IPS-20b (cell line): ENCODE data around the gene VEPH1.
A peak's percentile ranks its signal among the peaks of the same experiment; 100 is the strongest.

ENCODE experiments used
- H3K27ac ChIP-seq: one replicate; pipeline ENCODE4 v1.5.1; 2013; ENCODE audit warnings: low read length
- H3K27me3 ChIP-seq: 2 replicates; pipeline ENCODE4 v1.6.1; 2013; ENCODE audit warnings: mild to moderate bottlenecking, low read length, inconsistent platforms; ENCODE audit not compliant: insufficient read depth
- H3K36me3 ChIP-seq: 2 replicates; pipeline ENCODE4 v1.6.1; 2013; ENCODE audit warnings: low read depth, mild to moderate bottlenecking, inconsistent platforms, low read length, moderate library complexity; ENCODE audit not compliant: insufficient read depth
- H3K4me1 ChIP-seq: 2 replicates; pipeline ENCODE4 v1.6.1; 2013; ENCODE audit warnings: mild to moderate bottlenecking, control low read depth, inconsistent platforms, low read length, moderate library complexity; ENCODE audit not compliant: insufficient read depth
- H3K4me3 ChIP-seq: 2 replicates; pipeline ENCODE4 v1.5.1; 2013; ENCODE audit warnings: mild to moderate bottlenecking, low read length, inconsistent platforms
- H3K9ac ChIP-seq: 2 replicates; pipeline ENCODE4 v1.6.1; 2013; ENCODE audit warnings: low read depth, mild to moderate bottlenecking, inconsistent platforms, low read length, moderate library complexity
- H3K9me3 ChIP-seq: 2 replicates; pipeline ENCODE4 v1.6.1; 2013; ENCODE audit warnings: mild to moderate bottlenecking, low read depth, low read length, inconsistent platforms; ENCODE audit not compliant: insufficient read depth

VEPH1 gene

GRCh38 chr3:157533298-157534070, 30.3 kb upstream of the VEPH1 start:
- no peak overlapping the region for H3K9ac ChIP-seq

GRCh38 chr3:157532529-157533297, 29.5 kb upstream of the VEPH1 start:
- H3K36me3 ChIP-seq, result no peaks in the 10 kb centered on the region
- H3K9ac ChIP-seq, result peak overlapping the region; percentile 62; the same call in 1 of the 2 replicates
- H3K27me3 ChIP-seq, result no peaks in the 10 kb centered on the region
- peak overlapping the region; percentile 43 for H3K27ac ChIP-seq
- H3K9me3 ChIP-seq, result no peaks in the 10 kb centered on the region
- no peak overlapping the region for H3K4me3 ChIP-seq
- peaks cover 5% of the 10 kb centered on the region; the same call in 1 of the 2 replicates for H3K4me1 ChIP-seq

More at GRCh38 chr3:157533298-157534070, 30.3 kb upstream of the VEPH1 start:
- no peaks in the 10 kb centered on the region for H3K36me3 ChIP-seq
- no peak overlapping the region for H3K27ac ChIP-seq
- H3K4me3 ChIP-seq, result no peak overlapping the region
- H3K4me1 ChIP-seq, result peaks cover 5% of the 10 kb centered on the region; the same call in 1 of the 2 replicates
- no peaks in the 10 kb centered on the region for H3K27me3 ChIP-seq
- no peaks in the 10 kb centered on the region for H3K9me3 ChIP-seq

GRCh38 chr3:157531771-157532170, 28.6 kb upstream of the VEPH1 start:
- no peaks in the 10 kb centered on the region for H3K9me3 ChIP-seq
- no peak overlapping the region for H3K4me3 ChIP-seq
- H3K4me1 ChIP-seq, result peaks cover 5% of the 10 kb centered on the region; the same call in 1 of the 2 replicates
- H3K27ac ChIP-seq, result peak overlapping the region; percentile 43
- no peaks in the 10 kb centered on the region for H3K36me3 ChIP-seq
- H3K9ac ChIP-seq, result peak overlapping the region; percentile 62; the same call in 1 of the 2 replicates
- no peaks in the 10 kb centered on the region for H3K27me3 ChIP-seq

GRCh38 chr3:157531301-157531660, 28.1 kb upstream of the VEPH1 start:
- H3K4me1 ChIP-seq, result peaks cover 5% of the 10 kb centered on the region; the same call in 1 of the 2 replicates

GRCh38 chr3:157530637-157531300, 27.6 kb upstream of the VEPH1 start:
- Histone ChIP-seq H3K4me1 (peaks cover 5% of the 10 kb centered on the region; the same call in 1 of the 2 replicates), H3K4me3 (no peak overlapping the region), H3K9me3 (no peaks in the 10 kb centered on the region), H3K27me3 (no peaks in the 10 kb centered on the region), H3K9ac (no peak overlapping the region), H3K36me3 (no peaks in the 10 kb centered on the region), H3K27ac (no peak overlapping the region)

More at GRCh38 chr3:157531301-157531660, 28.1 kb upstream of the VEPH1 start:
- Histone ChIP-seq H3K27ac (no peak overlapping the region), H3K9me3 (no peaks in the 10 kb centered on the region), H3K9ac (no peak overlapping the region), H3K4me3 (no peak overlapping the region), H3K27me3 (no peaks in the 10 kb centered on the region), H3K36me3 (no peaks in the 10 kb centered on the region)

- Histone ChIP-seq H3K9me3 (no peaks in the 10 kb centered on the region), H3K27me3 (no peaks in the 10 kb centered on the region), H3K4me3 (no peak overlapping the region), H3K4me1 (peaks cover 5% of the 10 kb centered on the region; the same call in 1 of the 2 replicates), H3K36me3 (no peaks in the 10 kb centered on the region), H3K9ac (no peak overlapping the region), H3K27ac (no peak overlapping the region)
Observed at GRCh38 chr3:157529751-157530150, 26.5 kb upstream of the VEPH1 start.

GRCh38 chr3:157529085-157529484, 25.9 kb upstream of the VEPH1 start:
- no peaks in the 10 kb centered on the region for H3K9me3 ChIP-seq
- H3K4me3 ChIP-seq, result no peak overlapping the region
- H3K9ac ChIP-seq, result no peak overlapping the region

GRCh38 chr3:157527131-157527881, 24.1 kb upstream of the VEPH1 start:
- Histone ChIP-seq H3K9me3 (no peaks in the 10 kb centered on the region), H3K4me3 (no peak overlapping the region), H3K9ac (no peak overlapping the region), H3K27ac (no peak overlapping the region), H3K27me3 (no peaks in the 10 kb centered on the region), H3K36me3 (no peaks in the 10 kb centered on the region), H3K4me1 (peaks cover 4% of the 10 kb centered on the region; the same call in 1 of the 2 replicates)

More at GRCh38 chr3:157529085-157529484, 25.9 kb upstream of the VEPH1 start:
- Histone ChIP-seq H3K27ac (no peak overlapping the region), H3K27me3 (no peaks in the 10 kb centered on the region), H3K4me1 (peaks cover 5% of the 10 kb centered on the region; the same call in 1 of the 2 replicates), H3K36me3 (no peaks in the 10 kb centered on the region)

GRCh38 chr3:157526036-157526435, 22.8 kb upstream of the VEPH1 start:
- no peak overlapping the region for H3K27ac ChIP-seq
- H3K9me3 ChIP-seq, result no peaks in the 10 kb centered on the region
- H3K27me3 ChIP-seq, result no peaks in the 10 kb centered on the region
- no peak overlapping the region for H3K9ac ChIP-seq
- no peaks in the 10 kb centered on the region for H3K4me1 ChIP-seq
- no peak overlapping the region for H3K4me3 ChIP-seq
- H3K36me3 ChIP-seq, result no peaks in the 10 kb centered on the region

- H3K27me3 ChIP-seq, result no peaks in the 10 kb centered on the region
- no peak overlapping the region for H3K9ac ChIP-seq
- no peak overlapping the region for H3K4me3 ChIP-seq
- H3K36me3 ChIP-seq, result no peaks in the 10 kb centered on the region
- H3K9me3 ChIP-seq, result no peaks in the 10 kb centered on the region; the same call in 1 of the 2 replicates
- H3K27ac ChIP-seq, result no peak overlapping the region
- no peaks in the 10 kb centered on the region for H3K4me1 ChIP-seq
Observed at GRCh38 chr3:157523814-157524213, 20.6 kb upstream of the VEPH1 start.

GRCh38 chr3:157522648-157523047, 19.4 kb upstream of the VEPH1 start:
- no peak overlapping the region for H3K4me3 ChIP-seq
- no peaks in the 10 kb centered on the region for H3K27me3 ChIP-seq
- H3K9me3 ChIP-seq, result no peaks in the 10 kb centered on the region; the same call in 1 of the 2 replicates
- no peaks in the 10 kb centered on the region for H3K36me3 ChIP-seq
- no peak overlapping the region for H3K27ac ChIP-seq
- no peaks in the 10 kb centered on the region for H3K4me1 ChIP-seq
- no peak overlapping the region for H3K9ac ChIP-seq
